Measurements from ENCODE around the gene ZNF366. TPM values are rescaled to one million over a fixed set of nuclear protein-coding genes. Genes with fewer than 3 reads are reported as not detected.

The ZNF366 gene
- total RNA-seq, 2 experiments from 2014 or later, result not detected

DNA sequence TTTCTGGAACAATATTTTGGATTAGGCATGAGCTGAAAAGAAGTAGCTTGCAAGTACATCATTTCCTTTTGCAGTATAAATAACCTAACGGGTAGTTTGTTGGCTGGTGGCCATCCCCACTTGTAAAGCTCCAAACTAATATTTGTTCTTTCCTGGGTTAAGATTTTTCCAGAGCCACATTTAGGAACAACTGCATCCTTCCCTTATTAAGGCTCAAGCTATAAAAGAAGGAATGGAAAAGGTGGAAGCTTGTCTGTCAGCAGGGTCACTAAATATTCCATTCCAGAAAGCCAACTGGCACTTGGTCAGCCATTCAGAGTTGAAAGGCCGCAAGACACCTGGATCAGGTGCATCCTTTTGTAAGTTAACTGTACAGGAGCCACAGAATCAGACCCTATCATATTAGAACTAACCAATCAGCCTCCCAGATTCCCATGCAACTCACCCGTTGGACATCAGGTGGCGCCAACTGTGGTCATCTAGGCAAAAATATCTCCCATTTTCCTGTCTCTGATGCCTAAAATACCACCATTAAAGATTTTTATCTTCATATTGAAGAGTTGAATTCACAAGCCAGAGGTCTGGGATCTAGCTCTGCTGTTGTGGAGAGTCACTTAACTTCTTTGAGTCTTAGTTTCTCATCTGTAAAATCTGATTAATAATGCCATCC is 104.1 kb downstream of the ZNF366 start:
- H3K27ac ChIP-seq (ENCODE audit: low read depth, low read length, poor library complexity, severe bottlenecking), result no peak overlapping the region
- H3K9me3 ChIP-seq (ENCODE audit: low read length), result no peaks in the 10 kb centered on the region
- no peaks in the 10 kb centered on the region for H4K20me1 ChIP-seq (ENCODE audit: insufficient read depth, low read length)
- H3K4me1 ChIP-seq (ENCODE audit: insufficient read depth, low read length, poor library complexity, severe bottlenecking), result no peaks in the 10 kb centered on the region
- no peak overlapping the region for H3K4me2 ChIP-seq (ENCODE audit: low read length)
- ChIA-PET POLR2A (interaction anchor here (0.6 to 0.7 kb wide), 2 partner anchors 35 to 315 kb away, joined by 3 read pairs; no protein-coding TSS in a partner anchor), CTCF (ENCODE audit: unreplicated experiment) (no interaction called here)
- H3K36me3 ChIP-seq (ENCODE audit: insufficient read depth, low read length), result no peaks in the 10 kb centered on the region
- TF ChIP-seq, protein P1, sequence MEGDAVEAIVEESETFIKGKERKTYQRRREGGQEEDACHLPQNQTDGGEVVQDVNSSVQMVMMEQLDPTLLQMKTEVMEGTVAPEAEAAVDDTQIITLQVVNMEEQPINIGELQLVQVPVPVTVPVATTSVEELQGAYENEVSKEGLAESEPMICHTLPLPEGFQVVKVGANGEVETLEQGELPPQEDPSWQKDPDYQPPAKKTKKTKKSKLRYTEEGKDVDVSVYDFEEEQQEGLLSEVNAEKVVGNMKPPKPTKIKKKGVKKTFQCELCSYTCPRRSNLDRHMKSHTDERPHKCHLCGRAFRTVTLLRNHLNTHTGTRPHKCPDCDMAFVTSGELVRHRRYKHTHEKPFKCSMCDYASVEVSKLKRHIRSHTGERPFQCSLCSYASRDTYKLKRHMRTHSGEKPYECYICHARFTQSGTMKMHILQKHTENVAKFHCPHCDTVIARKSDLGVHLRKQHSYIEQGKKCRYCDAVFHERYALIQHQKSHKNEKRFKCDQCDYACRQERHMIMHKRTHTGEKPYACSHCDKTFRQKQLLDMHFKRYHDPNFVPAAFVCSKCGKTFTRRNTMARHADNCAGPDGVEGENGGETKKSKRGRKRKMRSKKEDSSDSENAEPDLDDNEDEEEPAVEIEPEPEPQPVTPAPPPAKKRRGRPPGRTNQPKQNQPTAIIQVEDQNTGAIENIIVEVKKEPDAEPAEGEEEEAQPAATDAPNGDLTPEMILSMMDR (conservative IDR thresholded peaks at IDR 0.05; ENCODE audit: low read length), result peak; percentile 67
- no peak for TF ChIP-seq EZH2phosphoT487 (IDR thresholded peaks at IDR 0.05; ENCODE audit: borderline replicate concordance, low read depth, low read length)
- no TSS peak for BruUV-seq (replicated peaks)
- H3K4me3 ChIP-seq (ENCODE audit: low read depth, low read length, poor library complexity, severe bottlenecking), result no peak overlapping the region
- H2AFZ ChIP-seq (ENCODE audit: low read length), result no peak overlapping the region
- no peak for DNase-seq (ENCODE audit: low spot score)
- no peaks in the 10 kb centered on the region for H3K79me2 ChIP-seq (ENCODE audit: insufficient read depth, low read depth, low read length)
- intact Hi-C loops (cut with micrococcal nuclease; ENCODE audit: unreplicated experiment), result loop anchor here (10.0 kb wide), 1 partner anchor 82 kb away; no protein-coding TSS in a partner anchor
- no peaks in the 10 kb centered on the region for H3K9me2 ChIP-seq (ENCODE audit: insufficient read depth, low read length)

DNA sequence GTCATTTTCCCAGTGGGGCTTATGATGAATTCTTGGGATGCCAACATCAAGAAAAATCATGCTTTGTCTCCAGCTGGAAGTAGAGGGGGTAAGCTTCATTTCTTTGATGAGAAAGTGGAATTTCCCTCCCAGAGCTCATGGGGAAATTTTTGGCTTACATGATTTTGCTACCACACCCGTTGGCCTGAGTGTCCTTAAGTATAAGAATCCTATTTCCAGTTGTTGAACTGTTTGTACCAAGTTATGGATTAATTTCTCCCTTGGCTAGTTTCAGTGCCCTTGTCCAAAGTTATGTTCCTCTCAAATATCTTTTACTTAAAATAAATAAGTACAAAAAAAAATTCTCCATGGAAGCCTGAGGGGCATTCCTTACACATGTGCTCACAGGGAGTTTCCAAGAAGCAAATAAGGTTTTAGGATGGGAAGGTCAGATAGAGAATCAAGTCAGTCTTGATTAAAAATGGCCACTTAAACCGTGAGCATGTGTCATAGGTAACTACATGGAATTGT is 104.8 kb downstream of the ZNF366 start:
- Histone ChIP-seq H3K36me3 (ENCODE audit: insufficient read depth, low read length) (no peaks in the 10 kb centered on the region), H3K4me2 (ENCODE audit: low read length) (no peak overlapping the region), H3K4me1 (ENCODE audit: insufficient read depth, low read length, poor library complexity, severe bottlenecking) (no peaks in the 10 kb centered on the region), H3K9me2 (ENCODE audit: insufficient read depth, low read length) (no peaks in the 10 kb centered on the region), H3K4me3 (ENCODE audit: low read depth, low read length, poor library complexity, severe bottlenecking) (no peak overlapping the region), H3K9me3 (ENCODE audit: low read length) (no peaks in the 10 kb centered on the region), H3K27ac (ENCODE audit: low read depth, low read length, poor library complexity, severe bottlenecking) (no peak overlapping the region), H4K20me1 (ENCODE audit: insufficient read depth, low read length) (no peaks in the 10 kb centered on the region), H2AFZ (ENCODE audit: low read length) (no peak overlapping the region), H3K79me2 (ENCODE audit: insufficient read depth, low read depth, low read length) (no peaks in the 10 kb centered on the region)
- intact Hi-C loops (cut with micrococcal nuclease; ENCODE audit: unreplicated experiment), result loop anchor here (10.0 kb wide), 1 partner anchor 82 kb away; no protein-coding TSS in a partner anchor
- TF ChIP-seq, protein P1 (conservative IDR thresholded peaks at IDR 0.05; ENCODE audit: low read length), result no peak
- TF ChIP-seq EZH2phosphoT487 (IDR thresholded peaks at IDR 0.05; ENCODE audit: borderline replicate concordance, low read depth, low read length), result no peak
- POLR2A ChIA-PET, result interaction anchor here (0.6 kb wide), 1 partner anchor 36 kb away, joined by 3 read pairs; no protein-coding TSS in a partner anchor
- BruUV-seq (replicated peaks), result no TSS peak
- no peak for DNase-seq (ENCODE audit: low spot score)
- CTCF ChIA-PET (ENCODE audit: unreplicated experiment), result no interaction called here

DNA sequence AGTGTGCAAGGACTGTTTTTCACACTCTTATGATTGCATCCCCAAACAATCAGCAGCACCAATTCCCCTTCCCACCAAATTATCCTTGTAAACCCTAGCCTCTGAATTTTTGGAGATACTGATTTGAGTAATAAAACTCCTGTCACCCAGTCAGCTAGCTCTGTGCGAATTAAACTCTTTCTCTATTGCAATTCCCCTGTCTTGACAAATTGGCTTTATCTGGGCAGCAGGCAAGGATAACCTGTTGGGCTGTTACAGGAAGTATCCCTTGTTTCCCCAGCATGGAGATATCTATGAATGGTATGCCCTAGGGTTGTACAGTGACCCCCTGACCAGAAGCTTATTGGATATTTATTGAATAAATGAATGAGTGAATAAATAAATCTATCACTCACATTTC is 106.3 kb downstream of the ZNF366 start:
- POLR2A ChIA-PET, result no interaction called here
- CTCF ChIA-PET (ENCODE audit: unreplicated experiment), result no interaction called here
- Histone ChIP-seq H3K79me2 (ENCODE audit: insufficient read depth, low read depth, low read length) (no peaks in the 10 kb centered on the region), H3K9me3 (ENCODE audit: low read length) (no peaks in the 10 kb centered on the region), H3K4me3 (ENCODE audit: low read depth, low read length, poor library complexity, severe bottlenecking) (no peak overlapping the region), H3K4me2 (ENCODE audit: low read length) (no peak overlapping the region), H3K27ac (ENCODE audit: low read depth, low read length, poor library complexity, severe bottlenecking) (no peak overlapping the region), H2AFZ (ENCODE audit: low read length) (no peak overlapping the region), H3K4me1 (ENCODE audit: insufficient read depth, low read length, poor library complexity, severe bottlenecking) (no peaks in the 10 kb centered on the region), H3K36me3 (ENCODE audit: insufficient read depth, low read length) (no peaks in the 10 kb centered on the region), H3K9me2 (ENCODE audit: insufficient read depth, low read length) (no peaks in the 10 kb centered on the region), H4K20me1 (ENCODE audit: insufficient read depth, low read length) (no peaks in the 10 kb centered on the region)
- no TSS peak for BruUV-seq (replicated peaks)
- intact Hi-C loops (cut with micrococcal nuclease; ENCODE audit: unreplicated experiment), result loop anchor here (10.0 kb wide), 1 partner anchor 84 kb away; no protein-coding TSS in a partner anchor
- DNase-seq (ENCODE audit: low spot score), result no peak
- TF ChIP-seq, protein P1 (conservative IDR thresholded peaks at IDR 0.05; ENCODE audit: low read length), result no peak
- TF ChIP-seq EZH2phosphoT487 (IDR thresholded peaks at IDR 0.05; ENCODE audit: borderline replicate concordance, low read depth, low read length), result no peak
